22Rv1 (cell line): ENCODE results near the gene SLC6A20.

Experiments
- ZFX ChIP-seq: fragments of 450-650 bp; IDR thresholded peaks from 2 replicates; pipeline ENCODE4 v1.6.1; 2017; ENCODE audit warnings: antibody characterized with exemption, borderline replicate concordance
- TF ChIP-seq, protein P1 (sequence below): fragments of 450-650 bp; IDR thresholded peaks from 2 replicates; pipeline ENCODE4 v1.5.1; 2017; ENCODE audit warnings: mild to moderate bottlenecking

DNA sequence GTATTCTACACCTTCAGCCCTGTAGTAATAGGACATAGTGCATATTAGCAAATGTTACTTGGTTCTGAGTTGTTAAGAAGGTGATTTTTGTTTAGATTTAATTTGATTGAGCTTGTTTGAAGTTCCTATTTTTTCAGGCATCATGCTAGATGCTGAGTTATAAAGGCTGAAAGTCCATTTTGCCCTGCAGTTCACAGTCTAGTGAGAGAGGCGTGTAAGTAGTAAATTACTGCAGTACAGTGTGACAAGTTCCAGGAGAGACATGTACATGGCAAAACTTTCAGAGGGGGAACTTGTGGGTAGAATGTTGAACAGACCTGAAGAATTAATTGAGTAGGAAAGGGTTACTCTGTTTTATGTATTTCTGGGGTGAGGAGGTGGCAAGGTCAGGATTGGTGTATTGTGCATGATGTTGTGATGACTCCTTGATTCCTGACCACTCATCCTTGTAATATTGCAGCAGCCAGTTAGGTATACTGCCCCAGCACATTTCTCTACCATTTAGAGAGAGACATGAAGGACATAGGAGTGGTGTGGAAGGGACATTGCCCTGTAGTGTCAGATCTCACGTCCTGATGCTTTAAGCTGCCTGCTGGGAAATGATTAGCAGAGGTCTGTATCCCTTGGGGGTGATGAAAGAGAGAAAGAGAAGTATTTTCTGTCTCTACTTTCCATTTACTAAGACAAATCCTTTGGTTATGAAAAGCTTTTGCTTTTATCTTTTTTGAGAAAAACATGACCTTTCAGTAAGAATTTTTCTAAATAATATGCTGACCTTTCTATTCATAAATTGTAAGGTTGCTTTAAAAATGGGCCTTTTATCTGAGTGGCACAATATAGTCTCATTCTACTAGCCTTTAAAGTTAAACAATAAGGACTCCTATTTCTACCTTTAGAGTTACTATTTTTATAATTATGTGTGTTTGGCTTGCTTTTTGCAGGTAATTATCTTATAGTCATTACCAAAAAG, 90.2 kb downstream of the SLC6A20 start:
- TF ChIP-seq, protein P1, sequence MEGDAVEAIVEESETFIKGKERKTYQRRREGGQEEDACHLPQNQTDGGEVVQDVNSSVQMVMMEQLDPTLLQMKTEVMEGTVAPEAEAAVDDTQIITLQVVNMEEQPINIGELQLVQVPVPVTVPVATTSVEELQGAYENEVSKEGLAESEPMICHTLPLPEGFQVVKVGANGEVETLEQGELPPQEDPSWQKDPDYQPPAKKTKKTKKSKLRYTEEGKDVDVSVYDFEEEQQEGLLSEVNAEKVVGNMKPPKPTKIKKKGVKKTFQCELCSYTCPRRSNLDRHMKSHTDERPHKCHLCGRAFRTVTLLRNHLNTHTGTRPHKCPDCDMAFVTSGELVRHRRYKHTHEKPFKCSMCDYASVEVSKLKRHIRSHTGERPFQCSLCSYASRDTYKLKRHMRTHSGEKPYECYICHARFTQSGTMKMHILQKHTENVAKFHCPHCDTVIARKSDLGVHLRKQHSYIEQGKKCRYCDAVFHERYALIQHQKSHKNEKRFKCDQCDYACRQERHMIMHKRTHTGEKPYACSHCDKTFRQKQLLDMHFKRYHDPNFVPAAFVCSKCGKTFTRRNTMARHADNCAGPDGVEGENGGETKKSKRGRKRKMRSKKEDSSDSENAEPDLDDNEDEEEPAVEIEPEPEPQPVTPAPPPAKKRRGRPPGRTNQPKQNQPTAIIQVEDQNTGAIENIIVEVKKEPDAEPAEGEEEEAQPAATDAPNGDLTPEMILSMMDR, result no peak
- TF ChIP-seq ZFX, result no peak
